GM12878 (cell line): ENCODE results near the gene TSPAN31. TPM values are rescaled to one million over a fixed set of nuclear protein-coding genes. Genes with fewer than 3 reads are reported as not detected.

Source experiments
- CHD2 ChIP-seq: IDR thresholded peaks from 2 replicates; pipeline ENCODE4 v1.6.1; 2011; ENCODE audit warnings: low read depth, low read length, improper control_type of control experiment, borderline replicate concordance
- CREM ChIP-seq: IDR thresholded peaks from 2 replicates; pipeline ENCODE4 v1.6.1; 2014; ENCODE audit warnings: antibody characterized with exemption, low read depth
- FOXK2 ChIP-seq: fragments of 450-650 bp; IDR thresholded peaks from 2 replicates; pipeline ENCODE4 v1.6.1; 2017; ENCODE audit warnings: mild to moderate bottlenecking, moderate library complexity
- FOXM1 ChIP-seq: IDR thresholded peaks from 2 replicates; pipeline ENCODE4 v1.6.1; 2012; ENCODE audit warnings: low read depth, mild to moderate bottlenecking, inconsistent platforms, low read length, moderate library complexity
- MEF2B ChIP-seq: fragments of 450-650 bp; IDR thresholded peaks from 2 replicates; pipeline ENCODE4 v1.6.1; 2018; ENCODE audit warnings: mild to moderate bottlenecking, moderate library complexity; ENCODE audit not compliant: partially characterized antibody, poor library complexity, severe bottlenecking
- NBN ChIP-seq: fragments of 450-650 bp; IDR thresholded peaks from 2 replicates; pipeline ENCODE4 v1.6.1; 2016
- NFIC ChIP-seq: IDR thresholded peaks from 2 replicates; pipeline ENCODE4 v1.6.1; 2012; ENCODE audit warnings: low read depth, mild to moderate bottlenecking, inconsistent platforms, low read length, moderate library complexity
- NFYB ChIP-seq: IDR thresholded peaks from 2 replicates; pipeline ENCODE4 v1.6.1; 2011; ENCODE audit warnings: low read depth, mild to moderate bottlenecking, low read length, improper control_type of control experiment, moderate library complexity; ENCODE audit not compliant: insufficient read depth
- NR2F1 ChIP-seq: fragments of 450-650 bp; conservative IDR thresholded peaks from 2 replicates; pipeline ENCODE4 v1.6.1; 2017; ENCODE audit warnings: mild to moderate bottlenecking
- POLR2AphosphoS5 ChIP-seq: IDR thresholded peaks from 2 replicates; pipeline ENCODE4 v1.6.1; 2011; ENCODE audit warnings: mild to moderate bottlenecking, low read length, inconsistent platforms
- RELA ChIP-seq: fragments of 450-650 bp; IDR thresholded peaks from 2 replicates; pipeline ENCODE4 v1.8.0; 2014; ENCODE audit warnings: borderline replicate concordance; ENCODE audit not compliant: partially characterized antibody
- RFX5 ChIP-seq: IDR thresholded peaks from 2 replicates; pipeline ENCODE4 v1.6.1; 2011; ENCODE audit warnings: low read depth, low read length, improper control_type of control experiment
- SMAD5 ChIP-seq: IDR thresholded peaks from 2 replicates; pipeline ENCODE4 v1.6.1; 2016; ENCODE audit warnings: antibody characterized with exemption, low read depth
- SMC3 ChIP-seq: IDR thresholded peaks from 2 replicates; pipeline ENCODE4 v1.6.1; 2011; ENCODE audit warnings: low read length, improper control_type of control experiment, borderline replicate concordance
- SP1 ChIP-seq: IDR thresholded peaks from one replicate; pipeline ENCODE4 v1.6.1; 2011; ENCODE audit warnings: low read depth, low read length
- STAT1 ChIP-seq: fragments of 450-650 bp; conservative IDR thresholded peaks from 2 replicates; pipeline ENCODE4 v1.6.1; 2014; ENCODE audit warnings: antibody characterized with exemption, mild to moderate bottlenecking
- ZNF207 ChIP-seq: fragments of 450-650 bp; IDR thresholded peaks from 2 replicates; pipeline ENCODE4 v1.6.1; 2014; ENCODE audit warnings: antibody characterized with exemption, mild to moderate bottlenecking, borderline replicate concordance
- ZNF24 ChIP-seq: fragments of 450-650 bp; IDR thresholded peaks from 2 replicates; pipeline ENCODE4 v1.6.1; 2017; ENCODE audit warnings: antibody characterized with exemption, mild to moderate bottlenecking
- polyA plus RNA-seq, 11 experiments: library from polyadenylated mRNA; depleted of rRNA in 4 of 11; unstranded in 6 of 11; stranded (reverse) in 5 of 11; fragments of >200 nt; fragmentation: Nextera tagmentation in 4 of 11; fragmentation: Illumina TruSeq in 1 of 11; extraction: Ambion mirVana in 4 of 11; extraction: Trizol in 1 of 11; gene quantifications; 1 replicate in 1 of 11; 2 replicates in 10 of 11; pipeline versions ENCODE4 v1.2.1 to v1.2.3, GENCODE V29; 2011 to 2016; ENCODE audit warnings: inconsistent platforms in 2 of 11, missing spikeins in 2 of 11, low read depth in 1 of 11
- total RNA-seq, 4 experiments: library from RNA; depleted of rRNA in 3 of 4; stranded (reverse); fragments of >200 nt in 3 of 4; fragmentation: Illumina TruSeq in 1 of 4; extraction: Trizol in 1 of 4; gene quantifications; 2 replicates each; pipeline versions ENCODE4 v1.2.1 to v1.2.3, GENCODE V29; 2013 to 2021
- TF ChIP-seq, protein P1 (sequence below): fragments of 450-650 bp; IDR thresholded peaks from 2 replicates; pipeline ENCODE4 v1.6.1; 2016; ENCODE audit warnings: mild to moderate bottlenecking
- TF ChIP-seq, protein P2 (sequence below): IDR thresholded peaks from 2 replicates; pipeline ENCODE4 v1.6.1; 2011; ENCODE audit warnings: borderline replicate concordance, low read depth, mild to moderate bottlenecking, moderate library complexity, mixed read lengths, low read length; ENCODE audit not compliant: insufficient read depth; ENCODE audit errors: extremely low read length
- TF ChIP-seq, protein P3 (sequence below): fragments of 450-650 bp; IDR thresholded peaks from 2 replicates; pipeline ENCODE4 v1.6.1; 2017; ENCODE audit warnings: mild to moderate bottlenecking, low read depth, inconsistent platforms; ENCODE audit not compliant: poor library complexity, severe bottlenecking
- TF ChIP-seq, protein P4 (sequence below): IDR thresholded peaks from 2 replicates; pipeline ENCODE4 v1.6.1; 2011; ENCODE audit warnings: low read depth, low read length, improper control_type of control experiment, borderline replicate concordance
- TF ChIP-seq, protein P5 (sequence below): fragments of 450-650 bp; IDR thresholded peaks from 2 replicates; pipeline ENCODE4 v1.6.1; 2014; ENCODE audit warnings: mild to moderate bottlenecking

TSPAN31 gene
- total and polyA plus RNA-seq, 10 of the 15 experiments (the other 5 are each of a cell fraction or from before 2014, with no cell fraction given), result 11.8 to 32.2 (median 24.7) TPM

DNA sequence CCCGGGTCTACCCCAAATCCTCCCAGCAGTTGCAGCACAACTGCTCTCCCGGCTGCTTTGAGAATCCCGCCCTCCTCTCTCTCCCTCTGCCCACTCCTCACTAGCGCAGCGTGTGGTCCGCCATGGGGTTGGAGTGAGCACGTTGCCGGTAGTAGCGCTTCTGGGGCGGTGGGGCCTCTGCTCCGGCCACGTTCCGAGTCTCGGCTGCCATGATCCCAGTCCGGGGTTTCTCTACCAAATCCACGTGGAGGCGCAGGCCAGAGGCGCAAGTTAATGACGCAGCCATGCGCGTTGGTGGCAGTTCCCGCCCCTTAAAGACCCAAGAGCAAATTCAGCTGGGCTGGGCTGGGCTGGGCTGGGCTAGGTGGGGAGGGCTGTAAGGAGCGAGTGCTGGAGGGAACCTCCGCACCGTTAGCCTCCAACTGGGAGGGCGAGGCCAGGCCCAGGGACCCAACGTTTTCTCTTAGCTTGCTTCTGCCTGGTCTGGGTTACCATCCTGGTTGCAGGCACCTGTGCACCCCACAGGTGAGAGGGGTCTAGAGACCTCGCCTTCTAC is 27.1 kb downstream of the TSPAN31 start, which contains the start of gene METTL1 (continued):
- TF ChIP-seq FOXM1 (no peak), SMAD5 (peak; percentile 77; the same call in 1 of the 2 replicates), FOXK2 (peak; percentile 67; the same call in 1 of the 2 replicates), NR2F1 (no peak), ZNF24 (no peak), RFX5 (no peak), NFIC (no peak), POLR2AphosphoS5 (peak; percentile 89), SP1 (peak; percentile 86), STAT1 (0 out of 2 replicates have a peak, but pooled peaks have one; percentile 34), NFYB (no peak), CHD2 (peak; percentile 74), NBN (peak; percentile 99), CREM (peak; percentile 99), MEF2B (peak; percentile 26), RELA (peak; percentile 38), SMC3 (no peak), ZNF207 (peak; percentile 66)
- TF ChIP-seq, protein P1, sequence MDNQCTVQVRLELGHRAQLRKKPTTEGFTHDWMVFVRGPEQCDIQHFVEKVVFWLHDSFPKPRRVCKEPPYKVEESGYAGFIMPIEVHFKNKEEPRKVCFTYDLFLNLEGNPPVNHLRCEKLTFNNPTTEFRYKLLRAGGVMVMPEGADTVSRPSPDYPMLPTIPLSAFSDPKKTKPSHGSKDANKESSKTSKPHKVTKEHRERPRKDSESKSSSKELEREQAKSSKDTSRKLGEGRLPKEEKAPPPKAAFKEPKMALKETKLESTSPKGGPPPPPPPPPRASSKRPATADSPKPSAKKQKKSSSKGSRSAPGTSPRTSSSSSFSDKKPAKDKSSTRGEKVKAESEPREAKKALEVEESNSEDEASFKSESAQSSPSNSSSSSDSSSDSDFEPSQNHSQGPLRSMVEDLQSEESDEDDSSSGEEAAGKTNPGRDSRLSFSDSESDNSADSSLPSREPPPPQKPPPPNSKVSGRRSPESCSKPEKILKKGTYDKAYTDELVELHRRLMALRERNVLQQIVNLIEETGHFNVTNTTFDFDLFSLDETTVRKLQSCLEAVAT, result peak; percentile 84
- TF ChIP-seq, protein P2, sequence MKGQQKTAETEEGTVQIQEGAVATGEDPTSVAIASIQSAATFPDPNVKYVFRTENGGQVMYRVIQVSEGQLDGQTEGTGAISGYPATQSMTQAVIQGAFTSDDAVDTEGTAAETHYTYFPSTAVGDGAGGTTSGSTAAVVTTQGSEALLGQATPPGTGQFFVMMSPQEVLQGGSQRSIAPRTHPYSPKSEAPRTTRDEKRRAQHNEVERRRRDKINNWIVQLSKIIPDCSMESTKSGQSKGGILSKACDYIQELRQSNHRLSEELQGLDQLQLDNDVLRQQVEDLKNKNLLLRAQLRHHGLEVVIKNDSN, result peak; percentile 57
- TF ChIP-seq, protein P3, sequence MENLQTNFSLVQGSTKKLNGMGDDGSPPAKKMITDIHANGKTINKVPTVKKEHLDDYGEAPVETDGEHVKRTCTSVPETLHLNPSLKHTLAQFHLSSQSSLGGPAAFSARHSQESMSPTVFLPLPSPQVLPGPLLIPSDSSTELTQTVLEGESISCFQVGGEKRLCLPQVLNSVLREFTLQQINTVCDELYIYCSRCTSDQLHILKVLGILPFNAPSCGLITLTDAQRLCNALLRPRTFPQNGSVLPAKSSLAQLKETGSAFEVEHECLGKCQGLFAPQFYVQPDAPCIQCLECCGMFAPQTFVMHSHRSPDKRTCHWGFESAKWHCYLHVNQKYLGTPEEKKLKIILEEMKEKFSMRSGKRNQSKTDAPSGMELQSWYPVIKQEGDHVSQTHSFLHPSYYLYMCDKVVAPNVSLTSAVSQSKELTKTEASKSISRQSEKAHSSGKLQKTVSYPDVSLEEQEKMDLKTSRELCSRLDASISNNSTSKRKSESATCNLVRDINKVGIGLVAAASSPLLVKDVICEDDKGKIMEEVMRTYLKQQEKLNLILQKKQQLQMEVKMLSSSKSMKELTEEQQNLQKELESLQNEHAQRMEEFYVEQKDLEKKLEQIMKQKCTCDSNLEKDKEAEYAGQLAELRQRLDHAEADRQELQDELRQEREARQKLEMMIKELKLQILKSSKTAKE, result peak; percentile 77
- TF ChIP-seq, protein P4, sequence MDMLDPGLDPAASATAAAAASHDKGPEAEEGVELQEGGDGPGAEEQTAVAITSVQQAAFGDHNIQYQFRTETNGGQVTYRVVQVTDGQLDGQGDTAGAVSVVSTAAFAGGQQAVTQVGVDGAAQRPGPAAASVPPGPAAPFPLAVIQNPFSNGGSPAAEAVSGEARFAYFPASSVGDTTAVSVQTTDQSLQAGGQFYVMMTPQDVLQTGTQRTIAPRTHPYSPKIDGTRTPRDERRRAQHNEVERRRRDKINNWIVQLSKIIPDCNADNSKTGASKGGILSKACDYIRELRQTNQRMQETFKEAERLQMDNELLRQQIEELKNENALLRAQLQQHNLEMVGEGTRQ, result peak; percentile 38
- TF ChIP-seq, protein P5, sequence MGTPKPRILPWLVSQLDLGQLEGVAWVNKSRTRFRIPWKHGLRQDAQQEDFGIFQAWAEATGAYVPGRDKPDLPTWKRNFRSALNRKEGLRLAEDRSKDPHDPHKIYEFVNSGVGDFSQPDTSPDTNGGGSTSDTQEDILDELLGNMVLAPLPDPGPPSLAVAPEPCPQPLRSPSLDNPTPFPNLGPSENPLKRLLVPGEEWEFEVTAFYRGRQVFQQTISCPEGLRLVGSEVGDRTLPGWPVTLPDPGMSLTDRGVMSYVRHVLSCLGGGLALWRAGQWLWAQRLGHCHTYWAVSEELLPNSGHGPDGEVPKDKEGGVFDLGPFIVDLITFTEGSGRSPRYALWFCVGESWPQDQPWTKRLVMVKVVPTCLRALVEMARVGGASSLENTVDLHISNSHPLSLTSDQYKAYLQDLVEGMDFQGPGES, result no peak
